HepG2 (cell line): ENCODE measurements around the gene SLC4A2. TPM values are rescaled to one million over a fixed set of nuclear protein-coding genes. Genes with fewer than 3 reads are reported as not detected.

ENCODE experiments used
- ATAC-seq: fragments of 200-7000 bp; cut with Tn5 transposase; 3 replicates; pipeline ENCODE4 v1.9.1; 2020; ENCODE audit warnings: mild to moderate bottlenecking, moderate library complexity
- BruUV-seq: library from RNA; stranded (reverse); fragments of 400-500 nt; replicated peaks from 2 replicates; lab custom pipeline; 2021; lab: Mats Ljungman, UMichigan
- CTCF ChIA-PET: fragments of 300-600 bp; formaldehyde crosslinking; extraction: SDS; loops from one replicate; lab custom pipeline; 2021; ENCODE audit warnings: low total read pairs, inconsistent platforms, low intra/inter-chr PET ratio; lab: Yijun Ruan, JAX
- POLR2A ChIA-PET: fragments of 350-600 bp; sonication (Branson Sonifier 250); formaldehyde crosslinking; loops from one replicate; lab custom pipeline; 2020; ENCODE audit warnings: antibody characterized with exemption, inconsistent platforms; lab: Yijun Ruan, JAX
- DNase-seq: peaks from one replicate; pipeline ENCODE4 v3.0.0-alpha.2; 2015; ENCODE audit warnings: low spot score
- FAIRE-seq: peaks from 3 replicates; lab custom pipeline; 2011; peaks lifted over from hg19 to GRCh38; lab: Jason Lieb, UNC
- H2AFZ ChIP-seq: one replicate; pipeline ENCODE4 v1.6.1; 2011; ENCODE audit warnings: low read length, inconsistent platforms
- H3K27ac ChIP-seq: fragments of 300-600 bp; 3 replicates; pipeline ENCODE4 v1.8.0; 2011; ENCODE audit warnings: mixed run types, mild to moderate bottlenecking, mixed read lengths, low read length, inconsistent platforms; ENCODE audit not compliant: insufficient read depth; ENCODE audit errors: extremely low read length
- H3K27me3 ChIP-seq, 2 experiments: fragments of 200-600 bp in 1 of 2; 2 replicates in 1 of 2; 3 replicates in 1 of 2; pipeline versions ENCODE4 v1.6.0 to v1.8.0; 2011; ENCODE audit warnings: low read length in 2 of 2, mild to moderate bottlenecking in 2 of 2, moderate library complexity in 2 of 2, inconsistent platforms in 1 of 2; ENCODE audit not compliant: insufficient read depth in 2 of 2, control insufficient read depth in 1 of 2
- H3K36me3 ChIP-seq, 2 experiments: fragments of 200-600 bp in 1 of 2; replicated peaks in 1 of 2; 2 replicates in 1 of 2; 3 replicates in 1 of 2; pipeline versions ENCODE4 v1.5.1 to v1.8.0; 2011; ENCODE audit warnings: low read length in 2 of 2, inconsistent platforms in 1 of 2; ENCODE audit not compliant: insufficient read depth in 2 of 2, control insufficient read depth in 1 of 2
- H3K4me1 ChIP-seq: 2 replicates; pipeline ENCODE4 v1.5.1; 2012; ENCODE audit warnings: low read length, inconsistent platforms; ENCODE audit not compliant: insufficient read depth
- H3K4me2 ChIP-seq: 2 replicates; pipeline ENCODE4 v1.6.0; 2011; ENCODE audit warnings: low read depth, low read length, inconsistent platforms
- H3K4me3 ChIP-seq, 3 experiments: fragments of 200-600 bp in 1 of 3; sonication (generic), shearing (Covaris generic) in 1 of 3; replicated peaks in 1 of 3; 2 replicates each; pipeline ENCODE4 v1.5.1; 2011 to 2016; ENCODE audit warnings: low read length in 3 of 3, inconsistent platforms in 2 of 3, low read depth in 2 of 3, mild to moderate bottlenecking in 2 of 3, control low read depth in 1 of 3, mixed read lengths in 1 of 3; ENCODE audit not compliant: insufficient read depth in 1 of 3
- H3K79me2 ChIP-seq: one replicate; pipeline ENCODE4 v1.6.1; 2011; ENCODE audit warnings: low read length, inconsistent platforms; ENCODE audit not compliant: insufficient read depth
- H3K9ac ChIP-seq: 2 replicates; pipeline ENCODE4 v1.6.0; 2011; ENCODE audit warnings: mild to moderate bottlenecking, low read depth, low read length, inconsistent platforms; ENCODE audit not compliant: insufficient read depth
- H3K9me3 ChIP-seq: 2 replicates; pipeline ENCODE4 v1.5.1; 2012; ENCODE audit warnings: mild to moderate bottlenecking, low read length
- H4K20me1 ChIP-seq: 2 replicates; pipeline ENCODE4 v1.6.0; 2011; ENCODE audit warnings: inconsistent platforms, mild to moderate bottlenecking, low read length, moderate library complexity; ENCODE audit not compliant: insufficient read depth
- ARHGAP35 ChIP-seq: sonication (generic); formaldehyde crosslinking; IDR thresholded peaks from 2 replicates; pipeline ENCODE4 v1.9.0; 2022; ENCODE audit warnings: mild to moderate bottlenecking, inconsistent platforms, moderate library complexity, missing genetic modification reagents, borderline replicate concordance
- BRF2 ChIP-seq: sonication (generic); formaldehyde crosslinking; IDR thresholded peaks from 2 replicates; pipeline ENCODE4 v1.8.1; 2022; ENCODE audit warnings: mild to moderate bottlenecking, missing genetic modification reagents
- CHD2 ChIP-seq: IDR thresholded peaks from 2 replicates; pipeline ENCODE4 v1.6.1; 2011; ENCODE audit warnings: low read depth, low read length, improper control_type of control experiment
- HHEX ChIP-seq: IDR thresholded peaks from 2 replicates; pipeline ENCODE4 v1.6.1; 2016; ENCODE audit warnings: control low read depth
- RAD51 ChIP-seq: fragments of 450-650 bp; IDR thresholded peaks from 2 replicates; pipeline ENCODE4 v1.6.1; 2016; ENCODE audit warnings: borderline replicate concordance
- RBAK ChIP-seq: sonication (generic); formaldehyde crosslinking; IDR thresholded peaks from 2 replicates; pipeline ENCODE4 v1.5.1; 2020; ENCODE audit warnings: mild to moderate bottlenecking, missing genetic modification reagents
- RELA ChIP-seq: sonication (generic); formaldehyde crosslinking; IDR thresholded peaks from 2 replicates; pipeline ENCODE4 v1.4.0; 2020; ENCODE audit warnings: missing genetic modification reagents
- SALL1 ChIP-seq: sonication (generic); formaldehyde crosslinking; IDR thresholded peaks from 2 replicates; pipeline ENCODE4 v1.8.0; 2022; ENCODE audit warnings: mild to moderate bottlenecking, missing genetic modification reagents
- SP2 ChIP-seq: sonication (generic); formaldehyde crosslinking; IDR thresholded peaks from 2 replicates; pipeline ENCODE4 v1.5.1; 2020; ENCODE audit warnings: mild to moderate bottlenecking, missing genetic modification reagents
- TCF12 ChIP-seq, 2 experiments: fragments of 450-650 bp in 1 of 2; sonication (generic) in 1 of 2; formaldehyde crosslinking in 1 of 2; IDR thresholded peaks; 2 replicates each; pipeline versions ENCODE4 v1.6.1 to v1.8.0; 2017 to 2022; ENCODE audit warnings: antibody characterized with exemption in 1 of 2, mild to moderate bottlenecking in 1 of 2, missing genetic modification reagents in 1 of 2, moderate library complexity in 1 of 2
- TFE3 ChIP-seq: IDR thresholded peaks from 2 replicates; pipeline ENCODE4 v1.6.1; 2016
- U2AF2 ChIP-seq: fragments of 200-400 bp; formaldehyde crosslinking; IDR thresholded peaks from 2 replicates; pipeline ENCODE4 v1.6.1; 2017; ENCODE audit warnings: low read depth, mild to moderate bottlenecking, low read length
- ZNF543 ChIP-seq: sonication (generic); formaldehyde crosslinking; IDR thresholded peaks from 2 replicates; pipeline ENCODE4 v1.4.0; 2020; ENCODE audit warnings: mild to moderate bottlenecking, missing genetic modification reagents
- ZNF652 ChIP-seq: IDR thresholded peaks from 2 replicates; pipeline ENCODE4 v1.6.1; 2016; ENCODE audit warnings: low read depth, borderline replicate concordance
- WGBS: methylation state at CpG from one replicate; pipeline ENCODE4 v1.1.6; 2017; ENCODE audit warnings: low lambda C conversion rate; 5-methylcytosine and 5-hydroxymethylcytosine counted together
- in situ Hi-C: cut with HindIII; loops from 2 replicates; pipeline ENCODE4 v1.10.0; 2017; ENCODE audit warnings: low pct_unique_long_range_greater_than_20kb; ENCODE audit not compliant: extremely low pct_ligation_motif_present
- intact Hi-C: fragments of 100-400 bp; cut with micrococcal nuclease; formaldehyde crosslinking; loops from one replicate; pipeline ENCODE4 v1.10.0; 2022; ENCODE audit not compliant: unreplicated experiment
- polyA plus RNA-seq, 8 experiments: library from polyadenylated mRNA; depleted of rRNA in 3 of 8; stranded (reverse) in 7 of 8; unstranded in 1 of 8; fragments of >200 nt; fragmentation: Illumina TruSeq in 4 of 8; extraction: Trizol in 4 of 8; gene quantifications; 2 replicates each; pipeline versions ENCODE4 v1.2.1 to v1.2.3, GENCODE V29; 2011 to 2016; ENCODE audit warnings: low read depth in 4 of 8, missing spikeins in 1 of 8, mixed read lengths in 1 of 8; ENCODE audit not compliant: insufficient read depth in 1 of 8
- total RNA-seq, 5 experiments: library from RNA; depleted of rRNA; stranded (reverse); fragments of >200 nt; fragmentation: Illumina TruSeq; extraction: Trizol; gene quantifications; 2 replicates each; pipeline ENCODE4 v1.2.3, GENCODE V29; 2016; ENCODE audit warnings: low read depth in 1 of 5
- TF ChIP-seq, protein P1 (sequence below): sonication (generic); formaldehyde crosslinking; IDR thresholded peaks from 2 replicates; pipeline ENCODE4 v1.8.0; 2022; ENCODE audit warnings: missing genetic modification reagents, mild to moderate bottlenecking, inconsistent platforms, borderline replicate concordance
- TF ChIP-seq, protein P2 (sequence below): sonication (generic); formaldehyde crosslinking; IDR thresholded peaks from 2 replicates; pipeline ENCODE4 v1.8.0; 2022; ENCODE audit warnings: missing genetic modification reagents, mild to moderate bottlenecking, moderate library complexity, borderline replicate concordance

Gene SLC4A2
- total and polyA plus RNA-seq, 2 of the 13 experiments (the other 11 are each of a cell fraction or from before 2014, with no cell fraction given), result 51.9 to 73.4 TPM

GRCh38 chr7:151115836-151116418, 56.5 kb downstream of the SLC4A2 start (continued):
- TF ChIP-seq TFE3 (no peak), ZNF652 (no peak)

- CTCF ChIA-PET, result no interaction called here
- peaks cover 21% of the 10 kb centered on the region; the same call in 1 of the 2 replicates for H4K20me1 ChIP-seq
- ATAC-seq, result no peak
- TF ChIP-seq SP2 (no peak), CHD2 (no peak), HHEX (no peak), U2AF2 (no peak), TCF12 (IDR thresholded peaks at IDR 0.05) (no peak), TCF12 (CRISPR knock-in tag; IDR thresholded peaks at IDR 0.05) (no peak), RBAK (CRISPR knock-in tag) (no peak), ARHGAP35 (CRISPR knock-in tag) (no peak), SALL1 (no peak), BRF2 (CRISPR knock-in tag) (no peak), ZNF543 (CRISPR knock-in tag) (no peak), RAD51 (no peak), RELA (CRISPR knock-in tag) (no peak)
- TF ChIP-seq, protein P1, sequence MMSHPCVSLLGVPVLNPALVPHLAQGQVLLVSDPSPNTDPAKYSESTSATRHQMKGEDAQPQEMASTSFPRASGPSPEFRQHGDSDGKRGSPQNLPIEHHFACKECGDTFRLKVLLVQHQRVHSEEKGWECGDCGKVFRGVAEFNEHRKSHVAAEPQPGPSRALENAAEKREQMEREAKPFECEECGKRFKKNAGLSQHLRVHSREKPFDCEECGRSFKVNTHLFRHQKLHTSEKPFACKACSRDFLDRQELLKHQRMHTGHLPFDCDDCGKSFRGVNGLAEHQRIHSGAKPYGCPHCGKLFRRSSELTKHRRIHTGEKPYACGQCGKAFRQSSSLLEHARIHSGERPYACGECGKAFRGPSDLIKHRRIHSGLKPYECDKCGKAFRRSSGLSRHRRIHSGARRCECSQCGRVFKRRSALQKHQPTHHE (CRISPR knock-in tag), result no peak
- TF ChIP-seq, protein P2, sequence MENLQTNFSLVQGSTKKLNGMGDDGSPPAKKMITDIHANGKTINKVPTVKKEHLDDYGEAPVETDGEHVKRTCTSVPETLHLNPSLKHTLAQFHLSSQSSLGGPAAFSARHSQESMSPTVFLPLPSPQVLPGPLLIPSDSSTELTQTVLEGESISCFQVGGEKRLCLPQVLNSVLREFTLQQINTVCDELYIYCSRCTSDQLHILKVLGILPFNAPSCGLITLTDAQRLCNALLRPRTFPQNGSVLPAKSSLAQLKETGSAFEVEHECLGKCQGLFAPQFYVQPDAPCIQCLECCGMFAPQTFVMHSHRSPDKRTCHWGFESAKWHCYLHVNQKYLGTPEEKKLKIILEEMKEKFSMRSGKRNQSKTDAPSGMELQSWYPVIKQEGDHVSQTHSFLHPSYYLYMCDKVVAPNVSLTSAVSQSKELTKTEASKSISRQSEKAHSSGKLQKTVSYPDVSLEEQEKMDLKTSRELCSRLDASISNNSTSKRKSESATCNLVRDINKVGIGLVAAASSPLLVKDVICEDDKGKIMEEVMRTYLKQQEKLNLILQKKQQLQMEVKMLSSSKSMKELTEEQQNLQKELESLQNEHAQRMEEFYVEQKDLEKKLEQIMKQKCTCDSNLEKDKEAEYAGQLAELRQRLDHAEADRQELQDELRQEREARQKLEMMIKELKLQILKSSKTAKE (CRISPR knock-in tag), result no peak
Observed at GRCh38 chr7:151116603-151117440, 57.4 kb downstream of the SLC4A2 start.

More at GRCh38 chr7:151116603-151117440, 57.4 kb downstream of the SLC4A2 start:
- 96% methylated on average over 20 of the region's 27 CpGs for WGBS
- FAIRE-seq (no peak), DNase-seq (no peak)
- Histone ChIP-seq H3K4me2 (no peak overlapping the region), H3K4me1 (no peaks in the 10 kb centered on the region), H3K9ac (no peak overlapping the region), H3K27ac (no peak overlapping the region), H3K36me3 (peaks cover 20 to 62% of the 10 kb centered on the region in 2 experiments; a peak in 4 of 5 replicates), H2AFZ (no peak overlapping the region), H3K9me3 (no peaks in the 10 kb centered on the region), H3K79me2 (peaks cover 15% of the 10 kb centered on the region), H3K27me3 (no peaks in the 10 kb centered on the region), H3K4me3 (no peak overlapping the region)
- in situ Hi-C loops, result no loop called here
- intact Hi-C loops, result no loop called here
- no TSS peak for BruUV-seq
- POLR2A ChIA-PET, result no interaction called here
